AG10803 (cell line): ENCODE results near the gene FOXN1.

Experiments used
- DNase-seq: peaks from one replicate; pipeline ENCODE4 v3.0.0; 2010; ENCODE audit warnings: low read depth
- H3K4me3 ChIP-seq: 2 replicates; pipeline ENCODE4 v1.5.1; 2011; ENCODE audit warnings: mild to moderate bottlenecking, low read length, control low read depth
- TF ChIP-seq, protein P1 (sequence below): conservative IDR thresholded peaks from 2 replicates; pipeline ENCODE4 v1.5.1; 2011; ENCODE audit warnings: mild to moderate bottlenecking, low read length, control low read depth, inconsistent platforms

The FOXN1 gene

DNA sequence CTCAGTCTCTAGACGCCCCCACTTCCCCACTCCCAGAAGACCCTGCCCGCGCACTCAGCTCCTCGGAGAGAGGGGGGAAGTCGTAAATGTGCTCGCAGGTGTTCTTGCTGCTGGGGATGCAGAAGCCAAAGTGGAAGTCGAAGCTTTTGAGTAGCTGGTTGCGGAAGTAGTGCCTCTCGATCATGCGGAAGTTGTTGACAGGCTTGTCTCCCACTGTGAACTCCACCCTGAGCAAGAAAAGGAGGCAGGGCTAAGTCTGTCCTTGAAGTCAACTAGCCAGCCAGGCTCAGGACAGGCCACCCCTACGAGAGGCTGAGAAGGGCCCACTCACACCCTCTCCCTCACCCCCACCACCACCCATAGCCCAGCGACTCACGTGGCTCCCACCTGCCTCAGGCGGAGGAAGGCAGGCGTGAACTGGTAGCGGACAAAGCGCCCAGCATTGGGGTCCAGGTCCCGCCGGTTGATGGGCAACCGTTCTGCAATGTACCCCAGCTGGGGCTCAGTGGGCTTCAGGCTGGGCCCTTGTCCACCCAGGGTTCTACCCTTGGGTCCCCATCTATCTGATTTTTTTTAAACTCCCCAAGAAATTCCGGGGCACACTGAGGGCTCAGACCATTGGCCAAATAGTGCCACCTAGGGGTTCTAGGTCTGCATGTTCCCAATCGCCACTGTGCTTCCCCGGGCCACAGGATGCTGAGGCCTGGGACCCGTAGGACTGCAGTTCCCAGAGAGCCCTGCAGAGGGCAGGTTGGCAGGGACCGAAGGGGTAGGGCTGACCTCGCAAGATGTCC, 41.7 kb downstream of the FOXN1 start:
- TF ChIP-seq, protein P1, sequence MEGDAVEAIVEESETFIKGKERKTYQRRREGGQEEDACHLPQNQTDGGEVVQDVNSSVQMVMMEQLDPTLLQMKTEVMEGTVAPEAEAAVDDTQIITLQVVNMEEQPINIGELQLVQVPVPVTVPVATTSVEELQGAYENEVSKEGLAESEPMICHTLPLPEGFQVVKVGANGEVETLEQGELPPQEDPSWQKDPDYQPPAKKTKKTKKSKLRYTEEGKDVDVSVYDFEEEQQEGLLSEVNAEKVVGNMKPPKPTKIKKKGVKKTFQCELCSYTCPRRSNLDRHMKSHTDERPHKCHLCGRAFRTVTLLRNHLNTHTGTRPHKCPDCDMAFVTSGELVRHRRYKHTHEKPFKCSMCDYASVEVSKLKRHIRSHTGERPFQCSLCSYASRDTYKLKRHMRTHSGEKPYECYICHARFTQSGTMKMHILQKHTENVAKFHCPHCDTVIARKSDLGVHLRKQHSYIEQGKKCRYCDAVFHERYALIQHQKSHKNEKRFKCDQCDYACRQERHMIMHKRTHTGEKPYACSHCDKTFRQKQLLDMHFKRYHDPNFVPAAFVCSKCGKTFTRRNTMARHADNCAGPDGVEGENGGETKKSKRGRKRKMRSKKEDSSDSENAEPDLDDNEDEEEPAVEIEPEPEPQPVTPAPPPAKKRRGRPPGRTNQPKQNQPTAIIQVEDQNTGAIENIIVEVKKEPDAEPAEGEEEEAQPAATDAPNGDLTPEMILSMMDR, result peak; percentile 78
- no peak overlapping the region for H3K4me3 ChIP-seq
- DNase-seq, result peak; percentile 57

DNA sequence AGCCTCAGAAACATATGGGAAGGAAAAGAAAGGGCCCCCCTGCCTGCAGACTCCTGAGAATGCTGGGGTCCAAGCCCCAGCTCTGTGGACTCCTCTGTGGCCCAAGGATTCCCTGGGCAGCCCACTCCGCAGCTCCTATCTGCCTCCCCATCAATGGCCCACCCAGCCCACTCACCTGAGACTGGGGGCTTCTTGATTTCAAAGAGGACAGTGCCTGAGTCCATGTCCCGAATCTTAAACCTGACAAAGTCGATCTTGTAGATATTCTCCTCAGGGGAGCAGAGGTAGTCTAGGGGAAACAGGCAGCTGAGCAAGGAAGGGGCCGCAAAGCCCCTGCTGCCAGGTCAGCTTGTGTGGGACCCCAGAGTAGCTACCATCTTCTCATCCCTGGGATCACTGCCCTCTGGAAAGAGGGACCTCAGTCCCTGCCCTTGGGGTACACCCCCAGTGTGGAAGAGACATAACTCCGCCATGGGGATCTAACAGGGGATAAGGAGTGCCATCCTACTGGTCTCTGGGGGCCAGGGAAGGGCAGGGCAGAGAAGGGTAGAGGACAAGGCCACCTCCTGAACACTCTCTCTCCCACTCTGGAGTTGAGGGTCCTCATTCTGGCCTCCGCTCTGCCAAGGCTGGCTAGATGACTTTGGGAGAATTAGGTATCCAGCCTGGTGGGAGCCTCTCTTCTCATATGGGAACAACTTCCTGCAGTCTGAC, 42.4 kb downstream of the FOXN1 start:
- TF ChIP-seq, protein P1, result no peak
- no peak overlapping the region for H3K4me3 ChIP-seq
- no peak for DNase-seq

DNA sequence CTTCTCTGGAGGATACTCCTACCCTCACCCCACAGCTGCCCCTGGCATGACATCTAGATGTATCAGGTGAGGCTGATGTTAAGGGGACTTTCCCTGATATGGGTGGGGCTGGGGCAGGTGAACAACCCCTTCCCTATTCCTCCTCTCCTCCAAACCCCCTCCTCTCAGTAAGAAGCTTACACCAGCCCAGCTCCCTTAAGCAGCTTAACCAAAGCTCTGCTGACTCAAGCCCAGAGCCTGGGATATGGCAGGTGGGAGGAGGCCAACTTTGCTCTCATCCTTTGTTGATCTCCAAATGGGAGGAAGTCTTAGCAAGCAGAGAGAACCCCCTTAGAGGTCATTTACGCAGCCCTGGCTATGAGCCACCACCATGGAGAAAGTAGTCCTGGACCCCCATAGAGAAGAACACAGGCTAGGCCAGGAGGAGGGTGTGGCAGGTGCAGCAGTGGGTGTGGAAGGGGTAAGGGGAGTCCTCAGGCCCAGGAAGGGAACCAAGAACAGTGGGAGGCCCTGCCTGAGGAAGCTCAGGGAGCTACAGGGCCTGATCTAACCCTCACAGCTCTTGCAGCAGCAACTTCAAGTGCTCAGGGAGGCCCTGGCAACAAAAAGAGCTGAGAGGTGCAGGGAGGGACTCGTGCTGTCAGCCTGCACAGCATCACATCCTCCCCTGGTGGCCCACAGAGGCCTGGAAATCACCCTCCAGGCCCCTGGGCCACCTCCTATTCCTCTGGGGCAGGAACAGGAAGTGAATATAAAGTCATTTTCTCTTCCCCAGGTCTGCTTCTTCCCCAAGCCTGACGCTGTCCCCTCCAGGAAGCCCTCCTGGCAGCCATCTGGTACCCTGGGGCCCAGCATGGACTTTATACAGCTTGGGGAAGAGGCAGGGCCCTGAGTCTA, 43.3 kb downstream of the FOXN1 start:
- no peak for DNase-seq
- no peak overlapping the region for H3K4me3 ChIP-seq
- TF ChIP-seq, protein P1, result no peak

DNA sequence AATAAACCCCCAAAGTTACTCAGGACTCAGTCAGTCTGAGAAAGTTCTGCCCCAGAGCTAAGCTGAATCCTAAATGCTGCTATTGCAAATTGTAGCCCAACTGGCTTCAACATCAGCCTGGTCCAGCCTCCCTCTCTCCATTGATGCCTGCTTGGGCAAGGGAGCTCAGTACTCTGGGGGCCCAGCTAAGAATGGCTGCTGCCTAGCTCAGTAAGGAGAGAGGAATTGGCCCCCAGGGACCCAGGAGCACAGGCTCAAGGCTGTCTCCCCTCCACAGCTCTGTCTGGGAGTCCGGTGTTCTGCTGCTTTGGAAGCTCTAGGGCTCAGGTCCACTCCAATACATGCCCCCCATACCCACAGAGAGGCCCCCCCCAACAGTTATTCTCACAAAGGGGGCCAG, 44.7 kb downstream of the FOXN1 start:
- no peak overlapping the region for H3K4me3 ChIP-seq
- TF ChIP-seq, protein P1, result no peak
- DNase-seq, result no peak

DNA sequence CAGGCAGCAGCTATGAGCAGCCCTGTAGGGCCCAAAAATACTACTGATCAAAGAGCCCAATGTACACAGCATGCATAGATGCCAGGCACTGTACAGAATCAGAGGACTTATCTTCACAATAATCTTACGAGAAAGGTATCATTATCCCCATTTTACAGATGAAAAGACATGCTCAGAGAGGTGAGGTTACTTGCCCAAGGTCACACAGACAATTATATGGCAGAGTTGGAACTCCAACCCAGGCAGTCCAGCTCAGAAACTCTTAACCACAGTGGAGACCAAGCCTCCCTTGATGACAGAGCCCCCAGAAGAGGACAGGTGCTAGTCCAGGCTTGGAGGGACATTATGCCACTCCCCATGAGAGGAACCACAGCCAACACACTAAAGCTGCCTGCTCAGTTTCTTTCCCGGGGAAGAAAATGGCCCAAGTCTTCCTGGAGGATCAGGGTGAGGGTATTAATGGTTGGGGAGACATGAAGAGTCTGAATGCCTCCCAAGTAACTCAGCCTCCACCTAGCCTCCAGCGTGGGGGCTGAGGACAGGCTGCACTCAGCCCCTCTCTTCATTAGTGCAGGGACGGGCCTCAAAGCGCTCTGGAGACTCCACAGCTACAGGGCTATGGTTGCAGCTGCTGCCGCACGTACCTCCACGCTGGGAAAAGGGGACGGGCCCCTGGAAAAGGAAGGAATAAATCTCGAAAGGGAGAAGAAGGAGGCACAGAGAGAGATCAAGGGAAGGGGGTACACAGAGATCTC, 45.5 kb downstream of the FOXN1 start:
- peak overlapping the region; percentile 69 for H3K4me3 ChIP-seq
- peak; percentile 14 for DNase-seq
- TF ChIP-seq, protein P1, result no peak

DNA sequence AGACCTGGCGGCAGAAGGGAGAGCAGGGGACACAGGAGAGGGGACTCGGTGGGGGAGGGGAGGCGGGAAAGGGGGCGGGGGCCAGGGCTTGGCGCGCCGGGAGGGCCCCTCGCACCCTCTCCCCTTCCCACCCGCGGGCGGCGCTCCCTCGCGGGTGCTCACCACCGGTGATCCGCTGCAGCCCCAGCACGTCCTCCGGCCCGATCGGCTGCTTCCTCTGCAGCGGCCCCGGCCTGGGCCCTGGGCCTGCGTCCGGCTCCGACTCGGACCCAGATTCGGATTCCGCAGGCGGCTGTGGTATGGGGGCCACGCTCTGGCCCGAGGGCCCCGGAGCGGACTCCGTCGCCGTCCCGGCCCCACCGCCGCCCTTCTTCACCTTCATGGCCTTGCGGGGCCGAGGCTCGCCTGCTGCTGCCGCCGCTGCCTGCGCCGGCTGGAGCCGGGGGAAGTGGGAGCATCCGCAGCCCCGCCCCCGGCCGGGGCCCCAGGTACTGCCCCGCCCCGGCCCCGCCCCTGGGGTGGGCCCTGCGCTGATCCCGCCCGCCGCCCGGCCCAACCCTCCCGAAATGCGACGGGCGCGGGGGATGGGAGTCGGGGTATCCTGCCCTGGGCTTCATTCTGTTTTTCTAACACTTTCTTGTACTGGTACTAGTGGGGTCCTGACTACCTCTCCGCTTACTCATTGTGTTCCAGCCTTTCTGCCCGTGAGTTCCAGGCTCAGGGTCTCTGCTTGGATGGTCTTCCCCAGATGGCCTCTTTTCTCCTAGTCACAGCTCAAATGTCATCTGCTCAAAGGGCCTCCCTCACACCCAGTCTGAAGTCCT, 46.2 kb downstream of the FOXN1 start, which contains the start of gene UNC119:
Gene UNC119 (minus strand): TSS at position 449 of the 824 bp plus-strand sequence. CDS start 67 bp downstream, at position 382.
- H3K4me3 ChIP-seq, result peak within 1 kb of the TSS; percentile 69
- DNase-seq, result peak; percentile 61
- TF ChIP-seq, protein P1, result no peak
